Subcutaneous adipose tissue (tissue), 4 donors: Measurements from ENCODE around the gene DNAH9. TPM values are rescaled to one million over a fixed set of nuclear protein-coding genes. Genes with fewer than 3 reads are reported as not detected.

ENCODE experiments used
- CTCF ChIP-seq: fragments of 450-650 bp; IDR thresholded peaks from one replicate; pipeline ENCODE4 v1.5.1; 2016; ENCODE audit warnings: low read depth, mild to moderate bottlenecking, control low read depth, antibody characterized with exemption, moderate library complexity
- total RNA-seq, 4 donors: library from RNA; depleted of rRNA; stranded (reverse); fragments of >200 nt; gene quantifications; one replicate each; pipeline ENCODE4 v1.1.0, GENCODE V29; 2016

The DNAH9 gene
- total RNA-seq, 4 donors from 2014 or later = 1.5 to 8.9 (median 4.1) TPM

DNA sequence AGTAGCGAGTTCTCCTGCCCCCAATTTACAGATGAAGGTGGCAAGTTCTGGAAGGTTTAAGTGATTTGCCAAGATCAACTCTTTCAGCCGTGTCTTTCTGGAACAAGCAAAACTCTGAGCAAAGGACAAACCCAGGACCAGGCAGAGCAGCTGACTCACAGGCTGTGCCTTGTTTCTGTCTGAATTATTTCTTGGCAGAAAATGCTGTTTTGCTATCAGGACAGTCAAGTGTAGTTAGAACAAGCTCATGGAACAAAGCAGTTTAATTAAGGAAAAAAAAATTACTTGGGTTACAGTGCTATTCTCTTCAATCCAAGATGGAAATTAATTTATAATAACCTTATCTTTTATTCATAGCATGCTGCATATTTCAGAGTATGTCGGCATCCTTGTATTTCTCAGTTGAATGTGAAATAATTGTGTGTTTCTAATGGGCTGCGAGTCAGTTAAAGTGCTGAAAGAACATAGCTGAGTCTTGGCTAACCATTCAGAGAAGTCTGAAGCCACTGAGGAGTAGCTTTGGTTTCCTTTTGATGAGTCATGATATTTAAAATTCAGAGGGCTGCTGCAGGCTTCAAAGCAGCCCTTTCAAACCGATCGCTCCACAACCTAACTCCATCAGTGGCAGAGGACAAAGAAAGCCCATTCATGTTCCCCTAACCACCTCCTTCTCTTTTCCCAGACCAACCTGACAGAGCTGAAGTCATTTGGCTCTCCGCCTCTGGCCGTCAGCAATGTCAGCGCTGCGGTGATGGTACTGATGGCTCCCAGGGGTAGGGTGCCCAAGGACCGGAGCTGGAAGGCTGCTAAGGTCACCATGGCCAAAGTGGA lies 255.3 kb downstream of the DNAH9 start:
- no peak for TF ChIP-seq CTCF

GRCh38 chr17:11855306-11855705 lies 257.0 kb downstream of the DNAH9 start:
- TF ChIP-seq CTCF = no peak

DNA sequence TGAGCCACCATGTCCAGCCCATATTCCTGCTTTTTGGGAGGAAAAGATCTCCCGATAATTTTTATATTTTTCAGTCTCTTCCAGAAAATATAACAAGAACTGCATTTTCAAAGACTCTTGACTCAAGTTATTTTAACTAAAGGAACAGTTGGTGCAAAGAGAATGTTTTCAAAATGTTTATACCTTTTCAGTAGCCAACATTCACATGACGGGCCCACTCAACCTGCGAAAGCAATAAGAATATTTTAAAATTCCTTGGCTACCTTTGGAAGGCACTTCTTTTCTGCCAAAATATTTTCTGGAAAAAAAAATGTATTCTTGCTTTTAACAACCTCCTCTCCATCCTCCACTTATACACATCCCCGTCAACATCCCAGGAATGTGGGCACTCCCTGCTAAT lies 258.7 kb downstream of the DNAH9 start:
- no peak for TF ChIP-seq CTCF

DNA sequence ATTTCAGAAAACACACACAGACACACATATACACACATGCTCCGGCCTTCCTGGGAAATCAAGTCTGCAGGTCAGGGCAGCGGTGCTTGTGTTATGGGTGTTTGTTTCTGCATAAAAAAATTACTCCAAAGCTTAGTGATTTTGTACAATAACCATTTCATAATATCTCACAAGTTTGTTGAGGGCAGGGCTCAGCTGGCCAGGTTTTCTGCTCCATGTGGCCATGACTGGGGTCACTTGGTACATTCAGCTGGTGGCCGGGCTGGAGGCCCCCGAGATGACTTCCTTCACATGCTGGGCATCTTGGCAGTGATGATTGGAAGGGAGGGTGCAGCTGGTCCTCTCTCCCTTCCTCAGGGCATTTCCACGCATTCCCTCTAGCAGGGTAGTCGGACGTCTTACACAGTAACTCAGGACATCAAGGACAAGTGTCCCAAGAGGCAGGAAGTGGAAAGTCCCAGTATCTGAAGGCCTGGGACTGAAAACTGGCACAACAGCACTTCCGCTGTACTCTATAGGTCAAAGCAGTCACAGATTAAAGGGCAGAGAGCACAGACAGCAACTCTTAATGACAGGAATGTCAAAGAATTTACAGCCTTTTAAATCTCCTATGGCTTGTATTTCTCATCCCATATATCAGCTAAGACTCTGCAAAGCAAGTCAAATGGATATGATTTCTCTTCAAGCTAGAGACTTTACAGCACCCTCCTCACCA lies 271.6 kb downstream of the DNAH9 start:
- TF ChIP-seq CTCF = no peak

DNA sequence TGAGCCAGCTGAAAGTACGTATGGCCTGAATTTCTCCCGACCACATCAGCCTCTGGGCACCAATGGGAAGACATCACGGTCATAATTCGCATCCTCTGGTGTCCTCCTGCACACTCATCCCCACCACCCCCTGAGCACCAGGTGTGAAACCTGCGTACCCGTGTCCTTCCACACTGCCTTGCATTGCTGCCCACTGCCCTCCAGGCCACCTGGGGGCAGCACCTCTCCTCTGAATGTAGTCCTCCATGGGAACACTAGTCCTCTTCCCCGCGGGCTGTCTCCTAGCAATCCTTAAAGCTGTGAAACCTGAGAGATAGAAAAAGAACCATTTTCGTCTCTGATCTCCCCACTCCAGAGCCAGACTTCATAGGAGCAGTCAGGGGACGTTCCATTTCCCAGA lies 273.5 kb downstream of the DNAH9 start:
- TF ChIP-seq CTCF = no peak

DNA sequence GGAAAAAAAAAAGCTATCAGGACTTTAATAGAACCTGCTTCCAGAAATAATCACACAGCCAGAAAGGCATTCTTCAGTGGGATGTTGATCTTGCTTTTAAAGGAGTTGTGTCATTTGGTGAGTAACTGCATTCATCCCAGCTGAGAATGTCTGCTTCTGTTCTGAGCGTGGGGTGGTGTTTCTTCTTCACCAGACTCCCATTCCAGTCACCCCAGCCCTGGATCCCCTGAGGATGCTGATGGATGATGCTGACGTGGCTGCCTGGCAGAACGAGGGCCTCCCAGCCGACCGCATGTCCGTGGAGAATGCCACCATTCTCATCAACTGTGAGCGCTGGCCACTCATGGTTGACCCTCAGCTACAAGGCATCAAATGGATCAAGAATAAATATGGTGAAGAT lies 276.5 kb downstream of the DNAH9 start:
- no peak for TF ChIP-seq CTCF

GRCh38 chr17:11880714-11881113 lies 282.4 kb downstream of the DNAH9 start:
- no peak for TF ChIP-seq CTCF
